CD4-positive, alpha-beta T cell treated with Interleukin-15 for 4 hours (primary cell): Measurements from ENCODE around the gene CAPRIN2.

ENCODE experiments used
- DNase-seq: peaks from one replicate; pipeline ENCODE4 v3.0.0-alpha.2; 2020; ENCODE audit warnings: low spot score

Gene CAPRIN2

GRCh38 chr12:30761730-30762129, 7.0 kb upstream of the CAPRIN2 start:
- no peak for DNase-seq

DNA sequence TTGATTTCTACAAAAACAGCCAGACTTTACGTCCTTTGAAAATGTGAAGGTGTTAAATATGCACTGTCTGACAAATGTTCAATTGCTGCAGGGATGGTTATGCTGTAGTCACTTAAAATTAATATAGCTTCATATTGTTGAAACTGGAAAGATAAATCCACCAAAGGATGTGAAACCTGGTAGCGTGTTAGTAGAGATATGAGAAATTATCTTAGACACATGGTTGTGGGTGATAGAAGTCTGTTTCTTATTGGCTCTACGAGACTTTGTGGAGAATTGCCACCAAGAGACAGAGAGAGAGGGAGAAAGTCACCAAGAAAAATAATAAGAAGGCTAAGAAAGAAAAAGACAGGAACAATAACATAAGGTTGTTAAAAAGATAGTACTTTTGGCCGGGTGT, 2.6 kb upstream of the CAPRIN2 start:
- no peak for DNase-seq

DNA sequence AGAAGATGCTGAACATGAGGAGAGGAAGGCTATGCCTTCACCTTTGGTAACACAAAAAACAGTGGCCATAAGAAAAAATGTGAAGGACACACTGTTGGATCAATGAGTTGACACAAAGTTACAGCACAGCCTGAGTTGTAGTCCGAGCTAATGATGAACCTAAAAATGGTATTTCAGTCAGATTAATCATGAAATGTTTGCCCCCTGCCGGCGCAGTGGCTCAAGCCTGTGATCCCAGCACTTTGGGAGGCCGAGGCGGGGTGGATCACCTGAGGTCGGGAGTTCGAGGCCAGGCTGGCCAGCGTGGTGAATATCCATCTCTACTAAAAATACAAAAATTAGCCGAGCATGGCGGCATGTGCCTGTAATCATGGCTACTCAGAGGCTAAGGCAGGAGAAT, 1.3 kb upstream of the CAPRIN2 start:
- no peak for DNase-seq

DNA sequence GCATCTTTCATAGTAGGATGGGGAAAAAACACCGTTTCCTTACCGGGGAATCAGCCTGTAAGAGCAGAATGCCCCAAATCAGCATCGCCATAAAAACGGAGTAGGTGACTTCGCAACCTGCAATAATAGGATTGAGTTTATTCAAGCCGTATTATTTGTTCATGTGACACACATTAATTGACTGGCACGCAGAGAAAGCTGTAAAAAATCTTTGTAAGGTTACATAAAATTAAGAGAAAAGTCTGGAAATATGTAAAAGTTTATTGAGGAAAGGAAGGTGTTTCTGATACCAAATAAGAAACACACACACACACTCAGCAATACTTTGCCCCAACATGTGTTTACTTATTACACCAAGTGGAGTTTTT, 628 bp upstream of the CAPRIN2 start:
- no peak for DNase-seq

GRCh38 chr12:30754383-30754749, 385 bp downstream of the CAPRIN2 start:
- no peak for DNase-seq

- DNase-seq = no peak
Observed at GRCh38 chr12:30753751-30754382, 884 bp downstream of the CAPRIN2 start.

- DNase-seq = peak; percentile 4
Observed at GRCh38 chr12:30753233-30753632, 1.5 kb downstream of the CAPRIN2 start.

GRCh38 chr12:30752255-30752654, 2.5 kb downstream of the CAPRIN2 start:
- no peak for DNase-seq

GRCh38 chr12:30748147-30748546, 6.6 kb downstream of the CAPRIN2 start:
- no peak for DNase-seq

GRCh38 chr12:30746190-30746589, 8.6 kb downstream of the CAPRIN2 start:
- DNase-seq = no peak

- no peak for DNase-seq
Observed at GRCh38 chr12:30744321-30744720, 10.4 kb downstream of the CAPRIN2 start.

DNA sequence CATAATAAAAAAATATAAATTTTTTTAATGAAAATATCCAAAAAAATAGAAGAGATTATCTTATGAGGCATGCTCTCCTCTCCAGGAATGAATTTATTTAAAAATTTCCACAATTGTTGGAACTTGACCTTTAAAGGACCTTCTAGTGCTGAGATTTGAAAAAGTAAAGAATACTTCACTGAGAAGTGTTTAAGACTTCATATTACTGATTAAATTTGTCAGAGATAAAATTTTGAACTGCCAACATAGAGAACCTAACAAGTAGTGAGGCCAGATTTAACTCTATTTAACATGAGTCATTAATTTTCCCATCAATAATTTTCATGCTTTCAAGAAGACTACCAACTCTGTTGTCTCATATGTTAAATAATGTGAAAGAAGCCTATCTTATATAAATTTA, 14.5 kb downstream of the CAPRIN2 start:
- DNase-seq = no peak

GRCh38 chr12:30739020-30739419, 15.7 kb downstream of the CAPRIN2 start:
- no peak for DNase-seq

GRCh38 chr12:30732954-30733637, 21.7 kb downstream of the CAPRIN2 start:
- DNase-seq = no peak

GRCh38 chr12:30730011-30730410, 24.7 kb downstream of the CAPRIN2 start:
- no peak for DNase-seq

DNA sequence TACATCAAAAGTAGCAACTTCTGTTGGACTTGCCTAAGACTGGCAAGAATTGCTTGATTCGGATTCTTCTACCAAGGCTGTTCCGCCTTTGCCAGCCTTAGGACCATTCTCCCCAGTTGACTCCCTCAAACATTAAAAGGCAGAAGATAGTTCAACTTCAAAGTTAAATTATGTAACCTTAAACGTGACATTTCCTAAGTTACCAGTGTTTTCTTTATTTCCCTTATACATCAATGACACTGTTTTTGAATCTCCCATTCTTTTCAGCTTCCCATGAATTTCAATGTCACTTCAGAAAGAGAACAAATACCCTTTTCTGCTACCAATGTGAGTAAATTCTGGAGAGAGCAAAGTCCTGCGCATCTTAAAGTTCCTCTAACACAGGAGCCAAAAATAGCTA, 25.2 kb downstream of the CAPRIN2 start:
- DNase-seq = no peak

DNA sequence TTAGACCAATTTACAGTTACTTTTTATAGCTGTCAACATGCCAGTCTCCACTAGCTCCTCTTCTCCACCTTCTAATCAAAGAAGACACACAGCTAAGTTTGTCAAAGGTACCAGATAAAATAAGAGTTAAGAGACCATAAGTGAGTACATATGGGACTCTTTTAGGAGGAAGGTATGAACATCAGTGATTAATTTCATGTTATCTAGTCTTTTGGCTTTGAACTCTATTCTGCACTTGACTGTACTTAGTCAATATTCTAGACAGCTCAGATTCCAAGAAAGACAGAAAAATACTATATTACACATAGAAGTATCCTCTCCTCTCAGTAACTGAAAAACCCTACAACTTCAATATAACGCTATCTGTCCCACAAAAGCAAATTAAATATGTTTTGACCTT, 28.1 kb downstream of the CAPRIN2 start:
- DNase-seq = no peak

DNA sequence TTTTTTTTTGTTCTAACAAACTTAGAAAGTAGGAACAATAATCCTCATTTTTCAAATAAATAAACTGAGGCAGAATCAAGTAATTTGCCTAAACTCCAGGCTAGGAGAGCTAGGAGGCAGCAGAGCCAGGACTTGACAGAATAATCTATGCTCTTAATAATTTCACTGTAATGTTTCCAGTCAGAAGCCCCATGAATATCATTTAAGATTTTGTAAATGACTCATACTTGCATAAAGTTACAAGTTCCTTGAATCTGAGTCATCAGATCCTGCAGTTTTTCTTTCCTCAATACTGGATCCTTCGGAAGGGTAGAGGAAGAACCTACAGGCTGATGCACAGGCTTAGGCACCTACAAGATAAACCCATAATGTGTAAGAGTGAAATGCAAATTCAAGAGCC, 29.0 kb downstream of the CAPRIN2 start:
- DNase-seq = no peak

DNA sequence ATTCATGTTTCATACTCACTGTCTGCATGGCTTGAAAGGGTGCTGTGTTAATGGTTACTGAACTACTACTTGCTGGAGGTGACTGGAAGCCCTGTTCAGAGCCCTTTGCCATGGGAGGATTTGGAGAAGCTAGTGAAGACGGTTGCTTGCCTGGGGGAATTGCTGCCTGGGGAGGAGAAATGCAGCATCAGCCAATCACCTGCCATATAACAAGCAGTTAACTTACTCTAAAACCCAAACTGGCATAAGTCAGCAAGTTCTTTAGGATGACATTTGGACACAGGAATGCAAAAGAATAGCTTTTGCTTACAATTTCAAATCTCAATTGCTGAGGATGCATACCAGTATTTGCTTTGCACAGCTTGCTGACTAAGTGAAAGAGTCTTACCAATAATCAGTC, 35.7 kb downstream of the CAPRIN2 start:
- no peak for DNase-seq

DNA sequence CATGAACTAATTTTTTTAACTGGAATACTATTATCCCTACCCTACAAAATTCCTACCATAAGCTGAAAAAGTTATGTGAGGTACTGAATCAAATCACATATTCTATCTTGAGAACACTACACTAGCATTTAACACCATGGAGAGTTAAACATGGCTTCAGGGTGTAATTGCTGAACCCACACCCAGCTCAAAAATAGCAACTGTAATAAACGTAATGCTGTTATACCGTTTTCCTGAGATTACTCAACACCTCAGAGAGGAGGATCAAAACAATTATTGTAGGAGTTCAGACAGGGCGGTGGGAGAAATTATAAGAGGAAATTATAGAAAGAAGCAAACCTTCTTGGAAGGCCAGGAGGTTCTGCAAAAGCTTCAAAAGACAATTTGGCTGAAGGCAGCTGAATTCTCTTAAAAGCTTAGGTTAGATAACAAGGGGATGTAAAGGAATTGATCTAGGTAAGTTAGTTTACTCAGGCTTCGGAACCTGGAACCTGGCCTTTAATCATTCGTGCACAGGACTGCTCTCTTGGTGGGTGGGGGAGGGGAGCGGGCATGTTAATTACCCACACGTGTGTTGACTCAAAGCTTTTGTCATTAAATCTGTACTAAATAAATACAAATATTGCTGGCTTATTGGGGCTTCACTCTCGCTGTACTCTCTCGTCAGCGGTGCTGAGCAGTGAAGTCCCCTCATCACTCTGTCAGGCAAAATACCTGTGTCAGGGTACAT, 47.0 kb downstream of the CAPRIN2 start:
- DNase-seq = no peak

DNA sequence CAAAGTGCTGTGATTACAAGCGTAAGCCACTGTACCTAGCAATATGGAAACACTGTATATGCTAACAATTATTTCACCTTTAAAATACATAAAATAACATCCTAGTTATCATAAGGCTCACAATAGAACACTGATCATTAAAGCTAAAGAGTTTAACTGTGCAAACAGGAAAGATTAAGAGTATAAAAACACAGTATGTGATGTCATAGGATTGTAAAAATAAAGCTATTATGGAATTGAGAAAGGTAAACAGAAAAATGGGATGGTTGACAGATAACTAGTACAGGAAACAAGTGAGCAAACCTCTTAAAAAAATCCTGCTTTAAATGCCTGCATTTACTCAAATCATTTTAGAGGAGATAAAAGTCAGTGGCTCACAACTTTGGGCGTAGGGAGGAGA, 48.3 kb downstream of the CAPRIN2 start:
- no peak for DNase-seq

DNA sequence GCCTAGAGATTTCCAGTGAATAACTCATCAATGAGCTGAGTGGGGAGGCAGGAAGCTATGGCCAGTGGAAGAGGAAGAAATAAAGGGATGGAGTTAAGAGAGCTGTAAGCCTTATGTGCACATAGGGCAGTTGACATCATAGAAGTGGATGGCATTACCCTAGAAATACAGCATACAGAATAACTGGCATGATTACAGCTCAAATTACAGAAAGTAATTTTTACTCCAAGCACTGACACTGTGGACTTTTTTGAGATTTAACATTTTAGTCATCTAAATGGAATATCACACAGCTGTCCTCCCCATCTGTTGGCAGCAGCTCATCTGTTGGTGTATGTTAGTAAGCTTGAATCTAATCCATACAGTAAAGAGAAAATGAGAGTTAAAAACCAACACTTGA, 53.7 kb downstream of the CAPRIN2 start:
- no peak for DNase-seq

GRCh38 chr12:30700216-30700900, 54.4 kb downstream of the CAPRIN2 start:
- no peak for DNase-seq
